HEK293 (cell line): ENCODE data around the gene PKN1.
A peak's percentile ranks its signal among the peaks of the same experiment; 100 is the strongest.

Experiments
- CTCF ChIA-PET: fragments of 350-600 bp; formaldehyde crosslinking; extraction: SDS; loops from one replicate; lab custom pipeline; 2021; ENCODE audit warnings: antibody characterized with exemption; lab: Yijun Ruan, JAX
- POLR2A ChIA-PET: fragments of 300-600 bp; formaldehyde crosslinking; extraction: SDS; loops from one replicate; lab custom pipeline; 2020; ENCODE audit warnings: antibody characterized with exemption, inconsistent platforms; lab: Yijun Ruan, JAX
- H3K27ac ChIP-seq: fragments of 200-500 bp; sonication (Bioruptor generic); 2 replicates; pipeline ENCODE4 v1.5.1; 2014; ENCODE audit warnings: low read depth, low read length, control low read depth, inconsistent platforms; ENCODE audit errors: extremely low read depth
- H3K36me3 ChIP-seq, 2 experiments: fragments of 200-500 bp in 1 of 2; sonication (Bioruptor generic) in 1 of 2; 1 replicate in 1 of 2; 2 replicates in 1 of 2; pipeline ENCODE4 v1.5.1; 2014 to 2017; ENCODE audit warnings: inconsistent platforms in 2 of 2, low read length in 2 of 2; ENCODE audit not compliant: control insufficient read depth in 2 of 2, insufficient read depth in 1 of 2
- H3K4me1 ChIP-seq: fragments of 200-500 bp; sonication (Bioruptor generic); 2 replicates; pipeline ENCODE4 v1.5.1; 2014; ENCODE audit warnings: mild to moderate bottlenecking, low read length, inconsistent platforms; ENCODE audit not compliant: control insufficient read depth, insufficient read depth
- H3K4me3 ChIP-seq: 2 replicates; pipeline ENCODE4 v1.5.1; 2011; ENCODE audit warnings: low read depth, mild to moderate bottlenecking, control low read depth, low read length, moderate library complexity
- H3K9me3 ChIP-seq: fragments of 200-500 bp; sonication (Bioruptor generic); 2 replicates; pipeline ENCODE4 v1.5.1; 2014; ENCODE audit warnings: low read depth, low read length, inconsistent platforms; ENCODE audit not compliant: control insufficient read depth, insufficient read depth
- KLF8 ChIP-seq: fragments of 450-650 bp; formaldehyde crosslinking; IDR thresholded peaks from 2 replicates; pipeline ENCODE4 v1.5.1; 2016; ENCODE audit warnings: missing biosample characterization, missing genetic modification characterization
- MEIS1 ChIP-seq: sonication (generic); formaldehyde crosslinking; IDR thresholded peaks from 2 replicates; pipeline ENCODE4 v1.8.1; 2022; ENCODE audit warnings: missing genetic modification reagents, mild to moderate bottlenecking, borderline replicate concordance
- ZBTB20 ChIP-seq: fragments of 450-650 bp; formaldehyde crosslinking; IDR thresholded peaks from 2 replicates; pipeline ENCODE4 v1.5.1; 2016; ENCODE audit warnings: missing biosample characterization, missing genetic modification characterization
- ZBTB48 ChIP-seq: fragments of 450-650 bp; formaldehyde crosslinking; IDR thresholded peaks from 2 replicates; pipeline ENCODE4 v1.5.1; 2016; ENCODE audit warnings: missing biosample characterization, missing genetic modification characterization
- ZFHX2 ChIP-seq: fragments of 450-650 bp; formaldehyde crosslinking; conservative IDR thresholded peaks from 2 replicates; pipeline ENCODE4 v1.5.1; 2016; ENCODE audit warnings: missing biosample characterization, missing genetic modification characterization
- ZFP37 ChIP-seq: fragments of 450-650 bp; formaldehyde crosslinking; IDR thresholded peaks from 2 replicates; pipeline ENCODE4 v1.5.1; 2016; ENCODE audit warnings: missing biosample characterization, missing genetic modification characterization
- ZNF16 ChIP-seq: fragments of 450-650 bp; formaldehyde crosslinking; IDR thresholded peaks from 2 replicates; pipeline ENCODE4 v1.5.1; 2016; ENCODE audit warnings: low read depth, missing biosample characterization, missing genetic modification characterization
- ZNF169 ChIP-seq: fragments of 450-650 bp; formaldehyde crosslinking; IDR thresholded peaks from 2 replicates; pipeline ENCODE4 v1.5.1; 2016; ENCODE audit warnings: missing biosample characterization, missing genetic modification characterization
- ZNF324 ChIP-seq: fragments of 450-650 bp; formaldehyde crosslinking; IDR thresholded peaks from 2 replicates; pipeline ENCODE4 v1.5.1; 2016; ENCODE audit warnings: missing biosample characterization, missing genetic modification characterization
- ZNF335 ChIP-seq: fragments of 450-650 bp; formaldehyde crosslinking; conservative IDR thresholded peaks from 2 replicates; pipeline ENCODE4 v1.5.1; 2016; ENCODE audit warnings: missing biosample characterization, missing genetic modification characterization
- ZNF664 ChIP-seq: fragments of 450-650 bp; formaldehyde crosslinking; IDR thresholded peaks from 2 replicates; pipeline ENCODE4 v1.5.1; 2016; ENCODE audit warnings: missing biosample characterization, missing genetic modification characterization
- ZNF768 ChIP-seq: fragments of 450-650 bp; formaldehyde crosslinking; IDR thresholded peaks from 2 replicates; pipeline ENCODE4 v1.5.1; 2018; ENCODE audit warnings: missing biosample characterization, mild to moderate bottlenecking, missing genetic modification characterization
- TF ChIP-seq, protein P1 (sequence below): fragments of 450-650 bp; formaldehyde crosslinking; IDR thresholded peaks from 2 replicates; pipeline ENCODE4 v1.5.1; 2016; ENCODE audit warnings: missing biosample characterization, missing genetic modification characterization
- TF ChIP-seq, protein P2 (sequence below): fragments of 450-650 bp; formaldehyde crosslinking; IDR thresholded peaks from 2 replicates; pipeline ENCODE4 v1.5.1; 2017; ENCODE audit warnings: missing biosample characterization, missing genetic modification characterization

Gene PKN1

DNA sequence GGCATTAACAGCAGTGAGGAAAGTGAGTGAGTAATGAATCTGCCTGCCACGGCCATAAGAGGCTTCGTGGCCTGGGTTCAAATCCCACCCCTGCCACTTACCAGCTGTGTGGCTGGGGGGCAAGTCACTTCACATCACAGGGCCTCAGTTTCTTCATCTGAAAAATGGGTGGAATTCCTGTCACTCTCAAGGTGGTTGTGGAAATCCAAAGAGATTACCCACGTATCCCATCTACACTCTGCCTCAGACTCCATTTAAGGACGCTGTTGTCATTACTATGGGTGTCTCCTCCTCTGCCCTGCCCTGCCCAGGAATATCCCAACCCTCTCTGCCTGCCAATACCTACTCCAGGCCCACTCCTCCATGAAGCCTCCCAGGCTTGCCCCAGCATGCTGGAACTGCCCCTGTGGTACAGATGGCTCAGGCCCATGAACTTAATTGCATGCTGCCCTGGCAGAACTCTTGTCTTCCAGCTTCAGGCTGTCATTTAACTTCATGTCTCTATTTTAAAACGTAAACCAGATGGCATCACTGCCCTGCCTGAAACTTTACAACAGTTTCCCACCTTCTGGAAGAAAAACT is 59.7 kb downstream of the PKN1 start (continued):
- TF ChIP-seq ZNF169 (tag by site-specific recombination) = no peak
- TF ChIP-seq ZNF324 (tag by site-specific recombination) = no peak
- TF ChIP-seq ZBTB48 (tag by site-specific recombination) = no peak

DNA sequence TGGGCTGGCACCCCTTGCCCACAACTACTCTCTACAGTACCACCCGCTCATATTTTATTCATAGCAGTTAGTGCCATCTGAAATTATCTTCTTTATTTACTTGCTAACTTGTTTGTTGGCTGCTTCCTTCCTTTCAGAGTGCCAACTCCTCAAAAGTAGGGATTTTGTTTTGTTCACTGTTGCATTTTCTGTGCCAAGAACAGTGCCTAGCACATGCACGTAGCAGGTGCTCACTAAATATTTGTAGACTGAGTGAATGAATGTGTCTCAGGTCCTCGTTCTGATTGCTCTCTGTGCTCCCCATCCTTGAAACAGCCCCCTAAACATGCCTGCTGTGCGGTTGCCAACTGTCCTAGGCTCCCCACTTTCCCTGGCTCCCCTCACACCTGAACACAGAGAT is 61.3 kb downstream of the PKN1 start:
- Histone ChIP-seq H3K36me3 (peaks cover 12 to 22% of the 10 kb centered on the region in 2 experiments; a peak in 2 of 3 replicates), H3K27ac (no peak overlapping the region), H3K4me3 (no peak overlapping the region), H3K4me1 (no peaks in the 10 kb centered on the region), H3K9me3 (no peaks in the 10 kb centered on the region)
- peak; percentile 92 for TF ChIP-seq ZNF664 (tag by site-specific recombination)
- TF ChIP-seq, protein P1, sequence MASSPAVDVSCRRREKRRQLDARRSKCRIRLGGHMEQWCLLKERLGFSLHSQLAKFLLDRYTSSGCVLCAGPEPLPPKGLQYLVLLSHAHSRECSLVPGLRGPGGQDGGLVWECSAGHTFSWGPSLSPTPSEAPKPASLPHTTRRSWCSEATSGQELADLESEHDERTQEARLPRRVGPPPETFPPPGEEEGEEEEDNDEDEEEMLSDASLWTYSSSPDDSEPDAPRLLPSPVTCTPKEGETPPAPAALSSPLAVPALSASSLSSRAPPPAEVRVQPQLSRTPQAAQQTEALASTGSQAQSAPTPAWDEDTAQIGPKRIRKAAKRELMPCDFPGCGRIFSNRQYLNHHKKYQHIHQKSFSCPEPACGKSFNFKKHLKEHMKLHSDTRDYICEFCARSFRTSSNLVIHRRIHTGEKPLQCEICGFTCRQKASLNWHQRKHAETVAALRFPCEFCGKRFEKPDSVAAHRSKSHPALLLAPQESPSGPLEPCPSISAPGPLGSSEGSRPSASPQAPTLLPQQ (tag by site-specific recombination) = no peak
- ChIA-PET CTCF (no interaction called here), POLR2A (interaction anchor here (1.0 to 3.3 kb wide), 2 partner anchors 23 to 24 kb away, joined by 3 to 45 read pairs; partner anchors contain the start of gene DNAJB1)

DNA sequence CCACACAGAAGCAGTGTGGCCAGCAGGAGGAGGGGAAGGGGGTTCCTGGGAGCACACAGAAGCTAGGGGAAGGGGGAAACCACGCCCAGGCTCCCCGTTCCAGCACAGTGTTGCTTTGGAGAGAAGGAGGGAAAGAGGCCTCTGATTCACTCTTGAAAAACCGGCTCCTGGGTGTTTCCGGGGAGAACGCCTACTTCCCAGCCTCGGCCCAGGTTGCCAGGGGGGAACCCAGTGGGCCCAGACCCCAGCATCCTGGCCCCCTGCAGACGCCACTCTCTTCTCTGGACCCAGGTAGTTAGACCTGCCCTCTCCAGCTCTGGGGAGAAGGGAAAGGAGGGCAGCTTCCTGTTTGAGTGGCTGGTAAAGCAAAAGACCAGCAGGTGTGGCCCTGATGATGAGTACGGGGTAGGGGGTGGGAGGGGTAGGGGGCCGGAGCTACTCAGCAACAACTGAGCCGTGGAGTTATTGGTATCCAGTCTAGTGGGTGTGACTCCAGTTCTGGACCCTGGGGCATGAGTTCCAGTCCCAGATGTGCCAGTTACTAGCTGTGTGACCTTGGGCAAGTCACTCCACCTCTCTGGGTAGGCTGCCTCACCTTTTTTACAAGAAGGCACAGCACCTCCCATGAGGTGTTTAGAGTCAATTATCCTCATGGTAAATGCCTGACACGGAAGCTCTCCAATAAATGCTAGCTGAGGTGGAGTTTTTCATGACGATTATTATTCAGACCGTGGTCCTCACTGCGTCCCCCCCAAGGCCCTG is 62.0 kb downstream of the PKN1 start:
- H3K4me1 ChIP-seq = no peaks in the 10 kb centered on the region
- no peaks in the 10 kb centered on the region for H3K9me3 ChIP-seq
- H3K4me3 ChIP-seq = peak overlapping the region; percentile 69
- ChIA-PET POLR2A (interaction anchor here (1.1 to 3.3 kb wide), 5 partner anchors 8 to 358 kb away, joined by 4 to 45 read pairs (median 6); partner anchors contain the start of genes ASF1B and DNAJB1), CTCF (interaction anchor here (0.6 to 3.2 kb wide), 4 partner anchors 11 to 334 kb away, joined by 3 to 23 read pairs (median 5); no protein-coding TSS in a partner anchor)
- TF ChIP-seq KLF8 (tag by site-specific recombination) (no peak), ZNF768 (tag by site-specific recombination) (peak; percentile 75; the same call in 1 of the 2 replicates)
- peaks cover 8 to 18% of the 10 kb centered on the region in 2 experiments; a peak in 2 of 3 replicates for H3K36me3 ChIP-seq
- H3K27ac ChIP-seq = peak overlapping the region; percentile 60; the same call in 1 of the 2 replicates

DNA sequence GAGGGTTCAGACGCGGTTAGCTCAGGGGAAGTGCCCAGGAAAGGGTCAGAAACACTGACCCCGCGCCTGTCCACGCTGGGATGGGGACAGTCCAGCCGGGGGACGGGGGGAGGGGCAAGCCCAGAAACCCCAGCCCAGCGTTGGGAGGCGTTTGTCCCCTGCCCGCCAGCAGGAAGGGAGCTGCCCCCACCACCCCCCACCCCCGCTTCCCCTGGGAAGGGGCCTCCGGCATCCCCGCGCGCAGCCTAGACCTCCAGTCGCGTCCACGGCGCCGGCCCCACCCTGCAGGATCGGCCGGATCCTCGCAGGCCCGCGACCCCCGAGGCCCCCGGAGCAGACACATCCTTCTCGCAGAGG is 62.5 kb downstream of the PKN1 start:
- H3K4me1 ChIP-seq = no peaks in the 10 kb centered on the region

More for the DNA sequence above, 62.5 kb downstream of the PKN1 start:
- Histone ChIP-seq H3K9me3 (no peaks in the 10 kb centered on the region), H3K36me3 (peaks cover 4 to 15% of the 10 kb centered on the region in 2 experiments; a peak in 2 of 3 replicates), H3K4me3 (peak overlapping the region; percentile 69), H3K27ac (peak overlapping the region; percentile 60; the same call in 1 of the 2 replicates)
- ChIA-PET POLR2A (interaction anchor here (0.6 to 3.3 kb wide), 9 partner anchors 8 to 359 kb away, joined by 3 to 45 read pairs (median 4); partner anchors contain the start of genes ADGRE2, ASF1B and DNAJB1), CTCF (interaction anchor here (0.6 to 3.2 kb wide), 6 partner anchors 9 to 334 kb away, joined by 3 to 23 read pairs (median 4); no protein-coding TSS in a partner anchor)
- TF ChIP-seq ZNF335 (tag by site-specific recombination) (0 out of 2 replicates have a peak, but pooled peaks have one; percentile 37), ZFHX2 (tag by site-specific recombination) (0 out of 2 replicates have a peak, but pooled peaks have one; percentile 5), ZBTB20 (tag by site-specific recombination) (no peak), ZNF16 (tag by site-specific recombination) (no peak), ZFP37 (no peak), MEIS1 (CRISPR knock-in tag) (no peak)
- TF ChIP-seq, protein P2, sequence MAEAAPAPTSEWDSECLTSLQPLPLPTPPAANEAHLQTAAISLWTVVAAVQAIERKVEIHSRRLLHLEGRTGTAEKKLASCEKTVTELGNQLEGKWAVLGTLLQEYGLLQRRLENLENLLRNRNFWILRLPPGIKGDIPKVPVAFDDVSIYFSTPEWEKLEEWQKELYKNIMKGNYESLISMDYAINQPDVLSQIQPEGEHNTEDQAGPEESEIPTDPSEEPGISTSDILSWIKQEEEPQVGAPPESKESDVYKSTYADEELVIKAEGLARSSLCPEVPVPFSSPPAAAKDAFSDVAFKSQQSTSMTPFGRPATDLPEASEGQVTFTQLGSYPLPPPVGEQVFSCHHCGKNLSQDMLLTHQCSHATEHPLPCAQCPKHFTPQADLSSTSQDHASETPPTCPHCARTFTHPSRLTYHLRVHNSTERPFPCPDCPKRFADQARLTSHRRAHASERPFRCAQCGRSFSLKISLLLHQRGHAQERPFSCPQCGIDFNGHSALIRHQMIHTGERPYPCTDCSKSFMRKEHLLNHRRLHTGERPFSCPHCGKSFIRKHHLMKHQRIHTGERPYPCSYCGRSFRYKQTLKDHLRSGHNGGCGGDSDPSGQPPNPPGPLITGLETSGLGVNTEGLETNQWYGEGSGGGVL = peak; percentile 27; the same call in 1 of the 2 replicates
- TF ChIP-seq, all 188 proteins: peak for 3
